ENCODE results near the gene CARMIL1.

DNA sequence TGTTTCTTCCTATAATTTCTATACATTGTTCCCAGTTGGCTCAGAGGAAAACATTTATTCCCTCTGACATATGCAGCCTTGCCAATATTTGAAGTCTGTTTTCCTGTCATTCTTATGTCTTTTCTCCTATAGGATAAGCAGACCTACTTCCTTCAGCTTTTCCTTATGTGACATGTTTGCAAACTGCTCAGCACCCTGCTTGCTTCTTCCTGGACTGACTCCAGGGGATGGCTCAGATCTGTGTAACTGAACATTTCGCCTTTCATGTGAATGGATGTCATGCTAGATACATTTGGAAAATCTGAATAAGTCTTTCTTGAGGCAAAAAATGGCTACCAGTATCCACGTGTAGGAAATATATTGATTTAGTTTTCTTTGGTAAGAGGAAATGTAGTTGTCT, 113.2 kb downstream of the CARMIL1 start:
- TF ChIP-seq POLR2A (IDR thresholded peaks at IDR 0.05) (no peak), POLR2AphosphoS5 (IDR thresholded peaks at IDR 0.05) (no peak), EP300 (IDR thresholded peaks at IDR 0.05) (no peak)
- TF ChIP-seq, protein P1, sequence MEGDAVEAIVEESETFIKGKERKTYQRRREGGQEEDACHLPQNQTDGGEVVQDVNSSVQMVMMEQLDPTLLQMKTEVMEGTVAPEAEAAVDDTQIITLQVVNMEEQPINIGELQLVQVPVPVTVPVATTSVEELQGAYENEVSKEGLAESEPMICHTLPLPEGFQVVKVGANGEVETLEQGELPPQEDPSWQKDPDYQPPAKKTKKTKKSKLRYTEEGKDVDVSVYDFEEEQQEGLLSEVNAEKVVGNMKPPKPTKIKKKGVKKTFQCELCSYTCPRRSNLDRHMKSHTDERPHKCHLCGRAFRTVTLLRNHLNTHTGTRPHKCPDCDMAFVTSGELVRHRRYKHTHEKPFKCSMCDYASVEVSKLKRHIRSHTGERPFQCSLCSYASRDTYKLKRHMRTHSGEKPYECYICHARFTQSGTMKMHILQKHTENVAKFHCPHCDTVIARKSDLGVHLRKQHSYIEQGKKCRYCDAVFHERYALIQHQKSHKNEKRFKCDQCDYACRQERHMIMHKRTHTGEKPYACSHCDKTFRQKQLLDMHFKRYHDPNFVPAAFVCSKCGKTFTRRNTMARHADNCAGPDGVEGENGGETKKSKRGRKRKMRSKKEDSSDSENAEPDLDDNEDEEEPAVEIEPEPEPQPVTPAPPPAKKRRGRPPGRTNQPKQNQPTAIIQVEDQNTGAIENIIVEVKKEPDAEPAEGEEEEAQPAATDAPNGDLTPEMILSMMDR (IDR thresholded peaks at IDR 0.05), result no peak

Data from suprapubic skin (tissue), 4 donors.